Activated CD4-positive, alpha-beta T cell treated with anti-CD3 and anti-CD28 coated beads, Interleukin-2, amount 50 U/mL, for 4 hours (primary cell): ENCODE data around the gene EAPP.
"Not testable (repeated sequence)": the region's sequence is repeated elsewhere in the genome, so short reads cannot be mapped to it uniquely, and the experiment has no call there.

Source experiments
- DNase-seq, 2 experiments: peaks; one replicate each; pipeline ENCODE4 v3.0.0-alpha.2; 2020

EAPP gene

GRCh38 chr14:34539407-34540180 is at the start of gene EAPP:
EAPP (minus strand) TSS chr14:34539701; CDS start chr14:34539628, 73 bp downstream.
- DNase-seq: peak; percentile 90 to 92

- no peak for DNase-seq
Observed at GRCh38 chr14:34583525-34583924, 44.0 kb upstream of the EAPP start.

- DNase-seq: no peak
Observed at GRCh38 chr14:34582117-34582680, 42.7 kb upstream of the EAPP start.

- no peak for DNase-seq
Observed at GRCh38 chr14:34580381-34580780, 40.9 kb upstream of the EAPP start.

- no peak for DNase-seq
Observed at GRCh38 chr14:34571771-34572170, 32.3 kb upstream of the EAPP start.

GRCh38 chr14:34569750-34570149 is 30.2 kb upstream of the EAPP start:
- DNase-seq: no peak

GRCh38 chr14:34568803-34569202 is 29.3 kb upstream of the EAPP start:
- DNase-seq: no peak

- no peak for DNase-seq
Observed at GRCh38 chr14:34562776-34563150, 23.3 kb upstream of the EAPP start.

GRCh38 chr14:34562037-34562775 is 22.7 kb upstream of the EAPP start:
- DNase-seq: not testable (repeated sequence)

- DNase-seq: not testable (repeated sequence)
Observed at GRCh38 chr14:34556498-34556829, 17.0 kb upstream of the EAPP start.

GRCh38 chr14:34555583-34556497 is 16.3 kb upstream of the EAPP start:
- not testable (repeated sequence) for DNase-seq

- DNase-seq: no peak
Observed at GRCh38 chr14:34554540-34555250, 15.2 kb upstream of the EAPP start.

GRCh38 chr14:34549276-34549966 is 9.9 kb upstream of the EAPP start:
- DNase-seq: not testable (repeated sequence)

GRCh38 chr14:34548472-34548981 is 9.0 kb upstream of the EAPP start:
- no peak for DNase-seq

GRCh38 chr14:34547136-34547520 is 7.6 kb upstream of the EAPP start:
- not testable (repeated sequence) for DNase-seq

GRCh38 chr14:34546272-34547135 is 7.0 kb upstream of the EAPP start:
- not testable (repeated sequence) for DNase-seq

- not testable (repeated sequence) for DNase-seq
Observed at GRCh38 chr14:34540181-34541059, 919 bp upstream of the EAPP start.

- DNase-seq: no peak
Observed at GRCh38 chr14:34538871-34539406, 562 bp downstream of the EAPP start.

GRCh38 chr14:34538096-34538495 is 1.4 kb downstream of the EAPP start:
- DNase-seq: not testable (repeated sequence)
